ENCODE results near the gene TBX19.

TBX19 gene

GRCh38 chr1:168280296-168280927 lies at the start of gene TBX19:
Gene TBX19, plus strand, starts transcription at chr1:168280877. Its CDS starts 214 bp downstream, at chr1:168281091.
- Mint-ChIP-seq H3K9me3 (peaks cover 3% of the 10 kb centered on the region), H3K27ac (no peak within 1 kb of the TSS), H3K36me3 (peaks cover 66% of the 10 kb centered on the region), H3K4me1 (peaks cover 4% of the 10 kb centered on the region), H3K4me3 (no peak within 1 kb of the TSS), H3K27me3 (no peaks in the 10 kb centered on the region)
- ATAC-seq = no peak

- Mint-ChIP-seq H3K36me3 (peaks cover 80% of the 10 kb centered on the region), H3K27me3 (no peaks in the 10 kb centered on the region), H3K4me1 (peaks cover 63% of the 10 kb centered on the region), H3K27ac (no peak overlapping the region), H3K9me3 (no peaks in the 10 kb centered on the region), H3K4me3 (no peak overlapping the region)
- ATAC-seq = peak; percentile 66
Observed at GRCh38 chr1:168234846-168235547, 45.7 kb upstream of the TBX19 start.

- Mint-ChIP-seq H3K4me1 (peaks cover 62% of the 10 kb centered on the region), H3K27ac (no peak overlapping the region), H3K4me3 (no peak overlapping the region), H3K27me3 (no peaks in the 10 kb centered on the region), H3K36me3 (peaks cover 84% of the 10 kb centered on the region), H3K9me3 (no peaks in the 10 kb centered on the region)
- no peak for ATAC-seq
Observed at GRCh38 chr1:168235548-168235885, 45.2 kb upstream of the TBX19 start.

- no peaks in the 10 kb centered on the region for H3K9me3 Mint-ChIP-seq
- H3K27ac Mint-ChIP-seq = no peak overlapping the region
- H3K36me3 Mint-ChIP-seq = peaks cover 84% of the 10 kb centered on the region
- no peak overlapping the region for H3K4me3 Mint-ChIP-seq
- H3K4me1 Mint-ChIP-seq = peaks cover 58% of the 10 kb centered on the region
- no peak for ATAC-seq
- H3K27me3 Mint-ChIP-seq = no peaks in the 10 kb centered on the region
Observed at GRCh38 chr1:168235937-168236336, 44.7 kb upstream of the TBX19 start.

GRCh38 chr1:168236836-168237611 lies 43.7 kb upstream of the TBX19 start:
- Mint-ChIP-seq H3K4me3 (no peak overlapping the region), H3K27me3 (no peaks in the 10 kb centered on the region), H3K36me3 (peaks cover 74% of the 10 kb centered on the region), H3K9me3 (no peaks in the 10 kb centered on the region), H3K27ac (peak overlapping the region; percentile 17), H3K4me1 (peaks cover 50% of the 10 kb centered on the region)
- ATAC-seq = peak; percentile 50

GRCh38 chr1:168243198-168243597 lies 37.5 kb upstream of the TBX19 start:
- peaks cover 33% of the 10 kb centered on the region for H3K4me1 Mint-ChIP-seq
- H3K27me3 Mint-ChIP-seq = no peaks in the 10 kb centered on the region
- ATAC-seq = no peak
- no peak overlapping the region for H3K4me3 Mint-ChIP-seq
- peak overlapping the region; percentile 53 for H3K27ac Mint-ChIP-seq
- H3K36me3 Mint-ChIP-seq = peaks cover 70% of the 10 kb centered on the region
- no peaks in the 10 kb centered on the region for H3K9me3 Mint-ChIP-seq

- H3K27me3 Mint-ChIP-seq = no peaks in the 10 kb centered on the region
- no peak for ATAC-seq
- peak overlapping the region; percentile 53 for H3K27ac Mint-ChIP-seq
- H3K4me3 Mint-ChIP-seq = no peak overlapping the region
- H3K4me1 Mint-ChIP-seq = peaks cover 37% of the 10 kb centered on the region
- H3K36me3 Mint-ChIP-seq = peaks cover 76% of the 10 kb centered on the region
- no peaks in the 10 kb centered on the region for H3K9me3 Mint-ChIP-seq
Observed at GRCh38 chr1:168243636-168244212, 37.0 kb upstream of the TBX19 start.

GRCh38 chr1:168245042-168245441 lies 35.6 kb upstream of the TBX19 start:
- no peak for ATAC-seq
- Mint-ChIP-seq H3K27ac (no peak overlapping the region), H3K4me3 (no peak overlapping the region), H3K36me3 (peaks cover 75% of the 10 kb centered on the region), H3K4me1 (peaks cover 42% of the 10 kb centered on the region), H3K27me3 (no peaks in the 10 kb centered on the region), H3K9me3 (no peaks in the 10 kb centered on the region)

- ATAC-seq = no peak
- Mint-ChIP-seq H3K9me3 (no peaks in the 10 kb centered on the region), H3K27me3 (no peaks in the 10 kb centered on the region), H3K36me3 (peaks cover 77% of the 10 kb centered on the region), H3K4me3 (no peak overlapping the region), H3K27ac (no peak overlapping the region), H3K4me1 (peaks cover 42% of the 10 kb centered on the region)
Observed at GRCh38 chr1:168246506-168246905, 34.2 kb upstream of the TBX19 start.

- no peak for ATAC-seq
- H3K27ac Mint-ChIP-seq = peak overlapping the region; percentile 41
- no peaks in the 10 kb centered on the region for H3K27me3 Mint-ChIP-seq
- H3K4me1 Mint-ChIP-seq = peaks cover 18% of the 10 kb centered on the region
- no peak overlapping the region for H3K4me3 Mint-ChIP-seq
- H3K36me3 Mint-ChIP-seq = peaks cover 81% of the 10 kb centered on the region
- peaks cover 8% of the 10 kb centered on the region for H3K9me3 Mint-ChIP-seq
Observed at GRCh38 chr1:168252204-168252733, 28.4 kb upstream of the TBX19 start.

- Mint-ChIP-seq H3K4me3 (no peak overlapping the region), H3K9me3 (peaks cover 8% of the 10 kb centered on the region), H3K4me1 (no peaks in the 10 kb centered on the region), H3K27ac (no peak overlapping the region), H3K36me3 (peaks cover 80% of the 10 kb centered on the region), H3K27me3 (no peaks in the 10 kb centered on the region)
- no peak for ATAC-seq
Observed at GRCh38 chr1:168256164-168256563, 24.5 kb upstream of the TBX19 start.

GRCh38 chr1:168257397-168257796 lies 23.3 kb upstream of the TBX19 start:
- peaks cover 88% of the 10 kb centered on the region for H3K36me3 Mint-ChIP-seq
- ATAC-seq = no peak
- H3K27ac Mint-ChIP-seq = no peak overlapping the region
- H3K4me3 Mint-ChIP-seq = no peak overlapping the region
- H3K4me1 Mint-ChIP-seq = no peaks in the 10 kb centered on the region
- H3K27me3 Mint-ChIP-seq = no peaks in the 10 kb centered on the region
- peaks cover 8% of the 10 kb centered on the region for H3K9me3 Mint-ChIP-seq

GRCh38 chr1:168259567-168259966 lies 21.1 kb upstream of the TBX19 start:
- ATAC-seq = no peak
- Mint-ChIP-seq H3K27ac (no peak overlapping the region), H3K36me3 (peaks cover 88% of the 10 kb centered on the region), H3K4me3 (no peak overlapping the region), H3K4me1 (no peaks in the 10 kb centered on the region), H3K9me3 (peaks cover 13% of the 10 kb centered on the region), H3K27me3 (no peaks in the 10 kb centered on the region)

- no peaks in the 10 kb centered on the region for H3K4me1 Mint-ChIP-seq
- peaks cover 10% of the 10 kb centered on the region for H3K9me3 Mint-ChIP-seq
- no peaks in the 10 kb centered on the region for H3K27me3 Mint-ChIP-seq
- no peak overlapping the region for H3K4me3 Mint-ChIP-seq
- ATAC-seq = no peak
- H3K27ac Mint-ChIP-seq = no peak overlapping the region
- H3K36me3 Mint-ChIP-seq = peaks cover 85% of the 10 kb centered on the region
Observed at GRCh38 chr1:168260393-168260792, 20.3 kb upstream of the TBX19 start.

GRCh38 chr1:168261390-168261789 lies 19.3 kb upstream of the TBX19 start:
- H3K4me1 Mint-ChIP-seq = no peaks in the 10 kb centered on the region
- no peaks in the 10 kb centered on the region for H3K27me3 Mint-ChIP-seq
- no peak overlapping the region for H3K4me3 Mint-ChIP-seq
- H3K9me3 Mint-ChIP-seq = peaks cover 8% of the 10 kb centered on the region
- H3K36me3 Mint-ChIP-seq = peaks cover 75% of the 10 kb centered on the region
- H3K27ac Mint-ChIP-seq = no peak overlapping the region
- no peak for ATAC-seq

Data from stimulated activated memory B cell treated with anti-CD40 and anti-IgM and Interleukin-4, amounts not matched to agents 10 μg/mL and 1 μg/mL and 100 μg/mL, for 72 hours (primary cell).